Keratinocyte (primary cell): ENCODE data around the gene YDJC. TPM values are rescaled to one million over a fixed set of nuclear protein-coding genes. Genes with fewer than 3 reads are reported as not detected.

Source experiments
- DNase-seq: peaks from one replicate; pipeline ENCODE4 v3.0.0-alpha.2; 2011; ENCODE audit warnings: low read depth, missing footprints, low spot score
- FAIRE-seq: peaks from 2 replicates; lab custom pipeline; 2011; peaks lifted over from hg19 to GRCh38; lab: Jason Lieb, UNC
- H2AFZ ChIP-seq: 2 replicates; pipeline ENCODE4 v1.6.0; 2012; ENCODE audit warnings: low read length, control low read depth, inconsistent platforms; ENCODE audit not compliant: control insufficient read depth
- H3K27ac ChIP-seq: 2 replicates; pipeline ENCODE4 v1.5.1; 2011; ENCODE audit warnings: low read length; ENCODE audit not compliant: control insufficient read depth, insufficient read depth
- H3K27me3 ChIP-seq: 3 replicates; pipeline ENCODE4 v1.6.0; 2011; ENCODE audit warnings: low read length; ENCODE audit not compliant: control insufficient read depth, insufficient read depth; ENCODE audit errors: extremely low read depth
- H3K36me3 ChIP-seq, 2 experiments: 2 replicates in 1 of 2; 3 replicates in 1 of 2; pipeline ENCODE4 v1.5.1; 2011; ENCODE audit warnings: low read length in 2 of 2, mild to moderate bottlenecking in 1 of 2; ENCODE audit not compliant: control insufficient read depth in 2 of 2, insufficient read depth in 2 of 2; ENCODE audit errors: extremely low read depth in 1 of 2
- H3K4me1 ChIP-seq: 3 replicates; pipeline ENCODE4 v1.5.1; 2011; ENCODE audit warnings: low read length; ENCODE audit not compliant: control insufficient read depth, insufficient read depth; ENCODE audit errors: extremely low read depth
- H3K4me2 ChIP-seq: 3 replicates; pipeline ENCODE4 v1.6.0; 2011; ENCODE audit warnings: low read depth, low read length; ENCODE audit not compliant: control insufficient read depth, insufficient read depth; ENCODE audit errors: extremely low read depth
- H3K4me3 ChIP-seq, 3 experiments: fragments of 200-600 bp in 1 of 3; sonication (generic) in 1 of 3; 2 replicates in 2 of 3; 3 replicates in 1 of 3; pipeline ENCODE4 v1.5.1; 2011 to 2016; ENCODE audit warnings: low read length in 3 of 3, mild to moderate bottlenecking in 3 of 3, control low read depth in 2 of 3, inconsistent platforms in 1 of 3, low read depth in 1 of 3, mixed read lengths in 1 of 3, mixed run types in 1 of 3, moderate library complexity in 1 of 3; ENCODE audit not compliant: control insufficient read depth in 2 of 3, insufficient read depth in 2 of 3; ENCODE audit errors: extremely low read depth in 1 of 3
- H3K79me2 ChIP-seq: 2 replicates; pipeline ENCODE4 v1.6.0; 2012; ENCODE audit warnings: low read length; ENCODE audit not compliant: control insufficient read depth, insufficient read depth
- H3K9ac ChIP-seq: 3 replicates; pipeline ENCODE4 v1.6.0; 2011; ENCODE audit warnings: low read length; ENCODE audit not compliant: control insufficient read depth, insufficient read depth; ENCODE audit errors: extremely low read depth
- H3K9me1 ChIP-seq: 3 replicates; pipeline ENCODE4 v1.6.0; 2011; ENCODE audit warnings: low read length; ENCODE audit not compliant: control insufficient read depth, insufficient read depth; ENCODE audit errors: extremely low read depth
- H3K9me3 ChIP-seq: 2 replicates; pipeline ENCODE4 v1.5.1; 2012; ENCODE audit warnings: low read depth, low read length; ENCODE audit not compliant: control insufficient read depth
- H4K20me1 ChIP-seq: 3 replicates; pipeline ENCODE4 v1.6.0; 2011; ENCODE audit warnings: low read length; ENCODE audit not compliant: control insufficient read depth, insufficient read depth; ENCODE audit errors: extremely low read depth
- CTCF ChIP-seq, 3 experiments: IDR thresholded peaks in 1 of 3; conservative IDR thresholded peaks in 1 of 3; optimal IDR thresholded peaks in 1 of 3; 2 replicates in 2 of 3; 3 replicates in 1 of 3; pipeline versions ENCODE3 to v1.5.1; 2011; ENCODE audit warnings: low read length in 3 of 3, mild to moderate bottlenecking in 3 of 3, moderate library complexity in 2 of 3, control low read depth in 1 of 3, inconsistent platforms in 1 of 3; ENCODE audit not compliant: insufficient read depth in 2 of 3; ENCODE audit errors: extremely low read depth in 1 of 3
- EZH2 ChIP-seq: IDR thresholded peaks from one replicate; pipeline ENCODE4 v1.6.1; 2012; ENCODE audit warnings: inconsistent platforms, mild to moderate bottlenecking, low read length, moderate library complexity
- dilution Hi-C: fragments of 300-500 bp; cut with MboI; formaldehyde crosslinking; loops from one replicate; pipeline ENCODE4 v1.7.0; 2020; ENCODE audit warnings: low sequenced_read_pairs; ENCODE audit not compliant: extremely low pct_ligation_motif_present
- polyA plus RNA-seq, 5 experiments: library from polyadenylated mRNA; depleted of rRNA in 3 of 5; stranded (reverse) in 3 of 5; stranded (forward) in 1 of 5; unstranded in 1 of 5; fragments of >200 nt; gene quantifications; 1 replicate in 1 of 5; 2 replicates in 3 of 5; 3 replicates in 1 of 5; pipeline versions ENCODE4 v1.2.1 to v1.2.3, GENCODE V29; 2011 to 2012; ENCODE audit warnings: missing spikeins in 2 of 5, low read depth in 1 of 5, low replicate concordance in 1 of 5

The YDJC gene
- polyA plus RNA-seq, 1 donor (not counting 4 experiments of a cell fraction or from before 2014, with no cell fraction given) = 18.2 TPM

GRCh38 chr22:21636629-21637218 lies 6.9 kb upstream of the YDJC start:
- no peak overlapping the region for H3K4me2 ChIP-seq
- H3K27me3 ChIP-seq = no peaks in the 10 kb centered on the region
- TF ChIP-seq CTCF (optimal IDR thresholded peaks at IDR 0.05 in 1 of 3, IDR thresholded peaks at IDR 0.05 in 1 of 3, conservative IDR thresholded peaks at IDR 0.05 in 1 of 3; ENCODE audit: extremely low read depth in 1 of 3, insufficient read depth in 2 of 3, low read length in 3 of 3) = no peak
- no peak for TF ChIP-seq EZH2
- no peak overlapping the region for H3K27ac ChIP-seq
- no peaks in the 10 kb centered on the region for H3K9me1 ChIP-seq
- H3K9me3 ChIP-seq = no peaks in the 10 kb centered on the region
- no peak overlapping the region for H3K4me3 ChIP-seq
- H3K79me2 ChIP-seq = no peaks in the 10 kb centered on the region
- no peak overlapping the region for H2AFZ ChIP-seq
- no peaks in the 10 kb centered on the region for H4K20me1 ChIP-seq
- no peak for DNase-seq
- FAIRE-seq = no peak
- dilution Hi-C loops = no loop called here
- H3K9ac ChIP-seq = no peak overlapping the region
- H3K4me1 ChIP-seq = peaks cover 13% of the 10 kb centered on the region
- H3K36me3 ChIP-seq = no peaks in the 10 kb centered on the region

GRCh38 chr22:21635771-21636510 lies 6.1 kb upstream of the YDJC start:
- Histone ChIP-seq H4K20me1 (no peaks in the 10 kb centered on the region), H3K79me2 (no peaks in the 10 kb centered on the region), H3K36me3 (no peaks in the 10 kb centered on the region), H3K9me3 (no peaks in the 10 kb centered on the region), H3K4me1 (peaks cover 7% of the 10 kb centered on the region), H2AFZ (no peak overlapping the region), H3K9me1 (no peaks in the 10 kb centered on the region), H3K9ac (no peak overlapping the region), H3K27ac (no peak overlapping the region), H3K4me3 (no peak overlapping the region), H3K4me2 (no peak overlapping the region), H3K27me3 (no peaks in the 10 kb centered on the region)
- TF ChIP-seq CTCF (optimal IDR thresholded peaks at IDR 0.05 in 1 of 3, IDR thresholded peaks at IDR 0.05 in 1 of 3, conservative IDR thresholded peaks at IDR 0.05 in 1 of 3; ENCODE audit: extremely low read depth in 1 of 3, insufficient read depth in 2 of 3, low read length in 3 of 3) (no peak), EZH2 (no peak)
- DNase-seq (no peak), FAIRE-seq (no peak)
- dilution Hi-C loops = no loop called here
